GM12874 (cell line): ENCODE results near the gene TSPAN3.

Experiments used
- CTCF ChIP-seq: IDR thresholded peaks from 2 replicates; pipeline ENCODE4 v1.5.1; 2011; ENCODE audit warnings: low read depth, mild to moderate bottlenecking, control low read depth, low read length, moderate library complexity; ENCODE audit not compliant: insufficient read depth

Gene TSPAN3

GRCh38 chr15:76993114-76993725 is 77.7 kb downstream of the TSPAN3 start:
- no peak for TF ChIP-seq CTCF

DNA sequence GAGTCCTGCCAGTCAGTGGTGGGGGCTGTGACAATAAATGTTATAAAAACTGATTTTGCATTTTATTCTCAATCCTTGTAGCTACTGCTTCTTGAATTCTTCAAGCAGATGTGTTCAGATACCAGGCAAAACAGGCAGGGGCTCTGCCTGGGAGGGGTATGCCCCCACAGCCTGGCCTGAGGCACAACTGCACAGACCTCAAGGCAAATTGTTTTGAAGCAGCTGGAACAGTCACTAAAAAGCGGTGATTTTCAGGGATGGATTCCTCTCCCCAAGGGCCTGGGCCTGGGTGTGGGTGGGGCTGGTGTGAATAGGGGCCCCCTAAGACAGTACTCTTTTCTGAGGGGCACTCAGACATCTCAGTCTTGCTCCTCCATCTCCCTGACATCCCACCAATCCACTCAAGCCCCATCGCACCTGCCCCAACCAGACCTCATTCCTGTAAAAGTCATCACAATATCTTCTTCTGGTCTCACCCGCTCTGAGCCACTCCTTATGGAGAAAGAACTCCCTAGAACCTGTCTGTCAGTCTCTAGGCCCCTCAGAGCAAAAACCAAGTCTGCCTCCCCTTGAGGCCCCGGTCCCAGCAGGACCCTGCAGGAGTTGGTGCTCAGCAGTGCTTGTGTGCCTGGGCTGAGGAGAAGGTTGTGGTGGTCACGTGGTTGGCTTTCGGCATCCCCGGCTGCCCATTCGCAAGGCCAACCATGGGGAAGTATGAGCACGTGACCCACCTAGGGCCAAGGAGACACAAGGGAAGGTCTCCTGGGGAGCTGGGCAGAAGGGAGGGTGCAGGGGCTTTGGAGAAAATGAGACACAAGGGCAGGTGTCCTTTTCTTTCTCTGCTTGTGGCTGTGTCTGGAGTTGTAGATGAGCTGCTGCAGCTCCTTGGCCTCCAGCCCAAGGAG is 78.9 kb downstream of the TSPAN3 start:
- no peak for TF ChIP-seq CTCF
